Endothelial cell (in vitro differentiated cells): Measurements from ENCODE around the gene SCG5. TPM values are rescaled to one million over a fixed set of nuclear protein-coding genes. Genes with fewer than 3 reads are reported as not detected.

Source experiments
- DNase-seq: peaks from one replicate; pipeline ENCODE4 v3.0.0; 2021; ENCODE audit warnings: low spot score
- H3K27ac Mint-ChIP-seq: one replicate; pipeline ENCODE4 v1.8.0; 2021; ENCODE audit warnings: mixed read lengths, inconsistent platforms; ENCODE audit not compliant: unreplicated experiment
- H3K27me3 Mint-ChIP-seq: one replicate; pipeline ENCODE4 v1.8.0; 2021; ENCODE audit warnings: mild to moderate bottlenecking, moderate library complexity, mixed read lengths, inconsistent platforms; ENCODE audit not compliant: unreplicated experiment
- H3K36me3 Mint-ChIP-seq: one replicate; pipeline ENCODE4 v1.8.0; 2021; ENCODE audit warnings: mild to moderate bottlenecking, low read depth, mixed read lengths, inconsistent platforms; ENCODE audit not compliant: unreplicated experiment
- H3K4me1 Mint-ChIP-seq: one replicate; pipeline ENCODE4 v1.8.0; 2021; ENCODE audit warnings: mild to moderate bottlenecking, mixed read lengths, inconsistent platforms; ENCODE audit not compliant: unreplicated experiment
- H3K4me3 Mint-ChIP-seq: one replicate; pipeline ENCODE4 v1.8.0; 2021; ENCODE audit warnings: mild to moderate bottlenecking, mixed read lengths, inconsistent platforms; ENCODE audit not compliant: unreplicated experiment
- H3K9me3 Mint-ChIP-seq: one replicate; pipeline ENCODE4 v1.8.0; 2021; ENCODE audit warnings: mixed read lengths, inconsistent platforms; ENCODE audit not compliant: unreplicated experiment
- total RNA-seq: library from RNA; stranded (reverse); fragmentation: NEBNext Ultra II Directional; extraction: Animal tissue kit (Norgen Biotek cat#: 25700); gene quantifications from one replicate; pipeline ENCODE4 v1.2.1, GENCODE V29; 2021; ENCODE audit not compliant: unreplicated experiment
- TF ChIP-seq, protein P1 (sequence below): fragments of 200-600 bp; sonication (generic); IDR thresholded peaks from one replicate; pipeline ENCODE4 v1.5.0; 2021; ENCODE audit warnings: antibody characterized with exemption; ENCODE audit not compliant: unreplicated experiment

The SCG5 gene
- total RNA-seq, 1 donor from 2014 or later: 15.6 TPM

DNA sequence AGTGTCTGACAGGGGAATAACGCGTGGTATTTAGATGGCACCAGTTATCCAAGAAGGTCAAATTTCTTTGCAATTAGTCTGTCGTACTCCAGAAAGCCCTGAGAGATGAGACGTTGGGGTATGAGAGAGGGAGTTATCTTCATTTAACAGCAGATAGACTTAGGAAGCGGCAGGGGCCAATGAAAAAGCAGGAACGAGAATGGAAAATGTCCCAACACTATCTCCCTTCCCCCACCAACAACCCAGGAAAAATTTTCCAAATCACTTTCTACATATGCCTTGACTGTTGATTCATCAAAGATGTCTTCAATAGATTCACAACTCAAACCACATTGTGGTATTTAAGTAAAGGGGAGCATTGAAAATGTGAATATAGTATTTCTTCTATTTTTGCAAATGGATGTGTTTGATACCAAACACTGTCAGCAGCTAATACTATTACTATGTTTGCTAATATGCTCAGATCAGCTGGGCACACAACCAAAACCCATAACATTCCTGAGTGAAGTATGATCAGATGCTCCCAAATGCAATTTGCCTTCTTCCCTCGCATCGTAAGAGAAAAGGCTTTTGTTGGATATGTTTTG is 63.0 kb downstream of the SCG5 start:
- no peaks in the 10 kb centered on the region for H3K4me1 Mint-ChIP-seq
- no peak overlapping the region for H3K27ac Mint-ChIP-seq
- no peaks in the 10 kb centered on the region for H3K36me3 Mint-ChIP-seq
- DNase-seq: no peak
- TF ChIP-seq, protein P1, sequence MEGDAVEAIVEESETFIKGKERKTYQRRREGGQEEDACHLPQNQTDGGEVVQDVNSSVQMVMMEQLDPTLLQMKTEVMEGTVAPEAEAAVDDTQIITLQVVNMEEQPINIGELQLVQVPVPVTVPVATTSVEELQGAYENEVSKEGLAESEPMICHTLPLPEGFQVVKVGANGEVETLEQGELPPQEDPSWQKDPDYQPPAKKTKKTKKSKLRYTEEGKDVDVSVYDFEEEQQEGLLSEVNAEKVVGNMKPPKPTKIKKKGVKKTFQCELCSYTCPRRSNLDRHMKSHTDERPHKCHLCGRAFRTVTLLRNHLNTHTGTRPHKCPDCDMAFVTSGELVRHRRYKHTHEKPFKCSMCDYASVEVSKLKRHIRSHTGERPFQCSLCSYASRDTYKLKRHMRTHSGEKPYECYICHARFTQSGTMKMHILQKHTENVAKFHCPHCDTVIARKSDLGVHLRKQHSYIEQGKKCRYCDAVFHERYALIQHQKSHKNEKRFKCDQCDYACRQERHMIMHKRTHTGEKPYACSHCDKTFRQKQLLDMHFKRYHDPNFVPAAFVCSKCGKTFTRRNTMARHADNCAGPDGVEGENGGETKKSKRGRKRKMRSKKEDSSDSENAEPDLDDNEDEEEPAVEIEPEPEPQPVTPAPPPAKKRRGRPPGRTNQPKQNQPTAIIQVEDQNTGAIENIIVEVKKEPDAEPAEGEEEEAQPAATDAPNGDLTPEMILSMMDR: no peak
- no peak overlapping the region for H3K4me3 Mint-ChIP-seq
- H3K27me3 Mint-ChIP-seq: no peaks in the 10 kb centered on the region
- H3K9me3 Mint-ChIP-seq: no peaks in the 10 kb centered on the region

DNA sequence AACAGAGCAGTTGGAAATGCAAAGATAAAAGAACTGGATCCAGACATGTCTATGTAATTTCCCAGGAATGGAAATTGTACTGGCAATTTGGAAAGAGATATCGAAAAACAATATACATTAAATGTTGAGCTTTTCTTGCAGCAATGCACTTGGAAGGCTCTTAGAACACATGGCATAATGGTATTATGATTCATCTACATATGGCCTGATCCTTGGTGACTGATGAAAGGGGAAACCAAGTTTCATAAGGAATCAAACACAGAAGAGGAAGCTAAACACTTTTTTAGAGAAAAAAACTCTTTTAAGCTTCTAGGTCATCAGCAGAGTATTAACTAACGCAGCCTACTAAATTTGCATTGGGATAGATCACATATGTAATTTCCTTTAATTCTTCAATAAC is 63.9 kb downstream of the SCG5 start:
- Mint-ChIP-seq H3K9me3 (no peaks in the 10 kb centered on the region), H3K4me3 (no peak overlapping the region), H3K4me1 (no peaks in the 10 kb centered on the region), H3K27me3 (no peaks in the 10 kb centered on the region), H3K36me3 (no peaks in the 10 kb centered on the region), H3K27ac (no peak overlapping the region)
- TF ChIP-seq, protein P1: no peak
- DNase-seq: no peak

DNA sequence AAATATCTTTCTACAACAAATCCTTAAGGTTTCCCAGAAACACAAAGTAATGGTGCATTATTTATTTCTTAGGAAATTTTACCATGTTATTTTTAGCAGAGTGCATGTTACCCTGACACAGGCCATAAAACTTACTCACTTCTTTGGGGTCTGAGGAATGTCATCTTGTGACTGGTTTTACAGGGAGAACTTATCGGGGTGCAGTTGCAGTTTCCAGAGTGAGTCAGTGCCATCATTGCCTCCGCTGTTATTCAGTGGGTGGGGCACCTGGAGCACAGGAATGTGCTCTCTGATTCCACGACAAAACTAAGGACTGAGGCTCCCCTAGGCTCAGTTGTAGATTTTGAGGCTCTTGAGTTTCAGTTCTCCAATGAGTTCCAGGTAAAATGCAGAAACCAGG is 65.2 kb downstream of the SCG5 start:
- H3K4me3 Mint-ChIP-seq: no peak overlapping the region
- no peaks in the 10 kb centered on the region for H3K27me3 Mint-ChIP-seq
- TF ChIP-seq, protein P1: no peak
- no peak overlapping the region for H3K27ac Mint-ChIP-seq
- H3K4me1 Mint-ChIP-seq: no peaks in the 10 kb centered on the region
- DNase-seq: no peak
- H3K36me3 Mint-ChIP-seq: no peaks in the 10 kb centered on the region
- H3K9me3 Mint-ChIP-seq: no peaks in the 10 kb centered on the region

DNA sequence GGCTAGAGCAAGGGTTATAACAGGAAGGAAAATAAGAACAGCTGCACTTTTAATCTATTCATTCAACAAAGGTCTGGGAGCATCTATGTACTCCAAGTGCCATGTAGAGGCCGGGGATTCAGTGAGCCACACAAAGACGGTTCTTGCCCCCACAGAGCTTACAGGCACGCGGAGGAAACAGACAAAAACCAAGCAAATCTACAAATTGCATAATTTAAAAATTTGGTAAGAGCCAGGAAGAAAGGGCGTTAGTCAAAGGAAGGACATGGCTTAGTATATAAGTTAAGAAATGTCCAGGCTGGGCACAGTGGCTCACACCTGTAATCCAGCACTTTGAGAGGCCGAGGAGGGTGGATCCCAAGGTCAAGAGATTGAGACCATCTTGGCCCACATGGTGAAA is 65.9 kb downstream of the SCG5 start:
- no peak overlapping the region for H3K27ac Mint-ChIP-seq
- no peaks in the 10 kb centered on the region for H3K9me3 Mint-ChIP-seq

DNA sequence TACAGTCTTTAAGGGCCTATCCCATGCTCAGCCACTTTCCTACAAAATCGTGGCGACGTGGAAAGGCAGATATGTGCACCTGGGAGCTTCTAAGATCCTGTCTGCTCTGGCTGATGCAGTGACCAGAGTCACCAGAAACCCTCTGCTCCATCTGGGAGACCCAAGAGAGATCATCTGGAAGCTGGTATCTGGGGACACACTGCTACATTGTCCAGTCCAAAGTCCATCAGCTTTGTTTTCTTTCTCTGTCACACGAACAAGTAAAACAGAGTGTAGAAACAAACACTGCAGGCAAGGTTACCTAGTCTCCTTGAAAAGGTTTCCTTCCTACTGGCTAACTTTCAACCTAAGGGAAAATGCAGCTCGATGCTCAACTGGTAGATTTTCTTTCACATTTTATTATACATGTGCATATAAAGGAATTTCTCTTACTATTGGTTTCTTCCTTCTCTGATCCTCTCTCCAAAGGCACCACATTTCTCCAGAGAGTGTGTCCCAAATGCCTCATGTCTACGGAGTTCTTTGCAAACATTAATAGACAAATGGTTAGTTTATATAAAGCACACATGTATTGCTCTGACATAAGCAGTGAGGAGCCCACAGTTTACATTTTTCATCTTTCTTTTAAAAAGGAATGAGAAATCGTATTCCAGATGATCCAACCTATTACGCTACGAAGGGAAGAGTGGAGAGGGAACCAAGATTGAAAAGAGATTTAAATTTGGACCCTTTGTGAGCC is 68.0 kb downstream of the SCG5 start:
- Mint-ChIP-seq H3K27me3 (no peaks in the 10 kb centered on the region), H3K27ac (no peak overlapping the region), H3K36me3 (no peaks in the 10 kb centered on the region), H3K9me3 (no peaks in the 10 kb centered on the region), H3K4me3 (no peak overlapping the region), H3K4me1 (no peaks in the 10 kb centered on the region)
- DNase-seq: no peak
- TF ChIP-seq, protein P1: no peak

More for the DNA sequence above, 65.9 kb downstream of the SCG5 start:
- Mint-ChIP-seq H3K27me3 (no peaks in the 10 kb centered on the region), H3K4me1 (no peaks in the 10 kb centered on the region), H3K4me3 (no peak overlapping the region), H3K36me3 (no peaks in the 10 kb centered on the region)
- TF ChIP-seq, protein P1: no peak
- no peak for DNase-seq
